GM12873 (cell line): ENCODE data around the gene CTPS1.

Source experiments
- TF ChIP-seq, protein P1 (sequence below): IDR thresholded peaks from 2 replicates; pipeline ENCODE4 v1.5.1; 2012; ENCODE audit warnings: low read depth, mild to moderate bottlenecking, moderate library complexity, low read length, control low read depth; ENCODE audit not compliant: insufficient read depth; ENCODE audit errors: missing control alignments

CTPS1 gene

DNA sequence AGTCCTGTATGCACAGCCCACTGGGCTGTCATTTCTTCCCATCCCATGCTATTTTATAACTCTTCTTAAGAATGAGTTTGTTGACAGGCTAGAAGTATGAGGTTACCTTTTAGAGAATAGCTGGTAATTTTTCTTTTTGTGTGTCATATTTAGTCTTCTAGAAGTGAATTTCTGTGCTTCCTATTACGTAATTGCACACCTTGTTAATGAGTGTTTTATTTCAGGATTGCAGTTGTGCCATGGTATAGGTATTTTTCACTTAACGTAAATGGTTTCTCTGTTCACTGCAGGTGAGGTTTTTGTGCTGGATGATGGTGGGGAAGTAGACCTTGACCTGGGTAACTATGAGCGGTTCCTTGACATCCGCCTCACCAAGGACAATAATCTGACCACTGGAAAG, 5.0 kb downstream of the CTPS1 start:
- TF ChIP-seq, protein P1, sequence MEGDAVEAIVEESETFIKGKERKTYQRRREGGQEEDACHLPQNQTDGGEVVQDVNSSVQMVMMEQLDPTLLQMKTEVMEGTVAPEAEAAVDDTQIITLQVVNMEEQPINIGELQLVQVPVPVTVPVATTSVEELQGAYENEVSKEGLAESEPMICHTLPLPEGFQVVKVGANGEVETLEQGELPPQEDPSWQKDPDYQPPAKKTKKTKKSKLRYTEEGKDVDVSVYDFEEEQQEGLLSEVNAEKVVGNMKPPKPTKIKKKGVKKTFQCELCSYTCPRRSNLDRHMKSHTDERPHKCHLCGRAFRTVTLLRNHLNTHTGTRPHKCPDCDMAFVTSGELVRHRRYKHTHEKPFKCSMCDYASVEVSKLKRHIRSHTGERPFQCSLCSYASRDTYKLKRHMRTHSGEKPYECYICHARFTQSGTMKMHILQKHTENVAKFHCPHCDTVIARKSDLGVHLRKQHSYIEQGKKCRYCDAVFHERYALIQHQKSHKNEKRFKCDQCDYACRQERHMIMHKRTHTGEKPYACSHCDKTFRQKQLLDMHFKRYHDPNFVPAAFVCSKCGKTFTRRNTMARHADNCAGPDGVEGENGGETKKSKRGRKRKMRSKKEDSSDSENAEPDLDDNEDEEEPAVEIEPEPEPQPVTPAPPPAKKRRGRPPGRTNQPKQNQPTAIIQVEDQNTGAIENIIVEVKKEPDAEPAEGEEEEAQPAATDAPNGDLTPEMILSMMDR: no peak

DNA sequence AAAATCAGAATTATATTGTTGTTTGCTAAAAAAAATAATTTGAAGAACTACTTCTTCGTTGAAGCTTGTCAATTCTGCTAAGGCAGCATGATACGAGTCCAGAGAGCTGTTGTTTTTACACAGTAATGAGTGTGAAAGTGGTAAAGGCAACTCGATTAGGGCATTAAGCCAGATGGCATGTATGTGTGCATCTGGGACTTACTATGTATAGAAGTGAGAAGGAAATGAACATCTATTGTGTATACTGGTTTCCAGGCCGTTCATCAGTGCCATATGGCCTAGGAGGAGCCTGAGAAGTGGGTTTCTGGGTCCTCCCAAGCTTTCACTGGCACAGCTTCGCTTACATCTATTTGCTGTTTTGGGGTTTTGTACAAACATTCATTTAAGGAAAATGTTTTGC, 5.7 kb downstream of the CTPS1 start:
- TF ChIP-seq, protein P1: no peak

DNA sequence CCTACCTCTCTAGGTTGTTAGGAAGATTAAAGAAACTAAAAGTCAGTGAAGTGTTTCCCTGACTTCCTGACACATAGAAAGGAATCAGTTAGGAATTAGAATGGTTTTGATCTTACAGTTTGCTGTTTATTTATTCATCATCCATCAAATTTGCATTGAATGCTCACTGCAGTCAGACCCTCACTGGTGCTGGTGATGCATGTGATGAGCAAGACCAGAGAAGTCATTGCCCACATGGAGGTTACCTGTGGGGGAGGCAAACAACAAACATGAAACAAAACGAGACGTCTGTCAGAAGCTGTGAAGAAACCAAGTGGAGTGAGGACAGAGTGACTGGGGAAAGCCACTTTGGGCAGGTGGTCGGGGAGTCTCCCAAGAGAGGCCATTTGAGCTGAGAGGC, 6.4 kb downstream of the CTPS1 start:
- TF ChIP-seq, protein P1: no peak

DNA sequence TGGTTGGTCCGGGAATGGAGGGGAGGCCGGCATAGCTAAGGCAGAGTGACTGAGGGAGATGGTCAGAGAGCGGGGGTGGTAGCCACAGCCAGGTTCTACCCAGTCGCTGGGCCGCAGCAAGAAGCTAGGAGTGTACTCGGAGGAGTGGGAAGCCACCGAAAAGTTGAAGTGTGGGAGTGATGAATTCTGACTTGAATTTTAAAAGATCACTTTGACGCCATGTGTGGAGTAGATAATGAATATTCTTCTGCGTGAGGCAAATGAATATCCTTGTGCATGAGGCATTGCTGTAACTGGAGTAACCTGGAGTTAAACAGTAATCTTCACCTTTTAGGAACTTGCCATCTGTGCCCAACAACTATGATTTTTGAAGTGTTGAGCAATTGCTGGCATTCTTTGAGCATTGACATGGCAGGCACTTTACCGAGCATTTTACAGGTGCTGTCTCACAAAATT, 6.9 kb downstream of the CTPS1 start:
- TF ChIP-seq, protein P1: no peak

DNA sequence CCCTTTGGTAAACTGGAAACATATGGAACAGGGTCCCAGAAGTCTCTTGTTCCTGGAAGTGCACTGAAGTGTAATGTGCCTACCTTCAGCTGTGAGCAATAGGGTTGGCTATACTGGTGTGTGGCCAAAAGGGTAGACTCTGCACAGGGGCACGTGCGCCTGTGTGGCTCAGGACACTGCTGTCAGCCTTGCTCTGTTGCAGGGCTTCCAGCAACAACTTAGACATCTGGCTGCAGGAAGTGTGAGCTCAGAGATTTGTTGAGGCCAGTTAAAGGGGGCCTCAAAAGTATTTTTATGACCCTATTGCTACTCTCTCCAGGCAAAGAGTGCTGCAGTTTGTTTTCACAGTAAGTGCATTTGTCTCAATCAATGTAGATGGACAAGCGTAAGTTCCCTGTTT, 7.5 kb downstream of the CTPS1 start:
- TF ChIP-seq, protein P1: no peak

DNA sequence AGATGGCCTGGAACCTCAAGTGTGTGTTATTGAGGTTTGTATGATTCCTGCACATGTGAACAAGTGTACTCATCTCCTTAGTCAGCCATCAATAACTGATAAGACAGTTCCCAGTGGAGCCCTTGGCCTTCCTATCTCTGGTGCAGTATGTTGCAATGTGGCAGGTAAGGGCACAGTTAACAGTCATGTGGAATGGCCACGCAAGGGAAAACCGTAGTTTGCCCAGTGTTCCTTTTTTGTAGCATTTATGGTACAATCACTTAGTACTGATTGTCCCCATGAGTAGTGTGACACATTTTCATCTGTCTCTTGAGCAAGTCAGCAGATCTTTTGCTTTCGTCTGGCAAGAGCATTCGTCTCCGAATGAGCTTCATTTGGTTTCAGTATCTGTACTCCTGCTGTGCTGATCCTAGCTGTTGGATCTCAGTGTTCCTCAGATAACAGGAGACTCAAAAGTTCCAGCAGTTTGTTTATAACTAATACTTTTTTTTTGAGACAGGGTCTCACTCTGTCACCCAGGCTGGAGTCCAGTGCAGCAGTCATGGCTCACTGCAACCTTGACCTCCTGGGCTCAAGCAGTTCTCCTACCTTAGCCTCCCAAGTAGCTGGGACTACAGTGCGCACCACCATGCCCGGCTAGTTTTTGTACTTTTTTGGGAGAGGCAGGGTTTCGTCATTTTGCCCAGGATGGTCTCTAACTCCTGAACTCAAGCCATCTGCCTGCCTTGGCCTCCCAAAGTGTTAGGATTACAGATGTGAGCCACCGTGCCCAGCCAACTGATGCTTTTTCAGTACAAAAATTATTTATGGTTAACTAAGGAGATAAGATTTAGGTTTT, 8.2 kb downstream of the CTPS1 start:
- TF ChIP-seq, protein P1: no peak

DNA sequence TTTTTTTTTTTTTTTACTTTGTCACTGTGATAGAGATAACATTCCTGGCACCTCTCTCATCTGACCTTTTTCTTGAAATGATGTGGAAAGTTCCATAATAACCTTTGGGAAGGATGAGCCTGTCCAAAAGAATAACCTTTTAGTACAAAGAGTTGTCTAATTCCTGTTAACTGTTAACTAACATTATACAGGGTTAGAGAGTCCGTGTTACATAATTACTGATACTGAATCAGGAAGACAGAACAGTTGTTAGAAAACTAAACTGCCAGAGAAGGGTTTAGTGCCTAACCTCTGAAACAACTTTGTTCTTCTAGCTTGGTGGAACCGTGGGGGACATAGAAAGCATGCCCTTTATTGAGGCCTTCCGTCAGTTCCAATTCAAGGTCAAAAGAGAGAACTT, 8.8 kb downstream of the CTPS1 start:
- TF ChIP-seq, protein P1: no peak
